ENCODE results near the gene TPX2. TPM values are rescaled to one million over a fixed set of nuclear protein-coding genes. Genes with fewer than 3 reads are reported as not detected.

TPX2 gene
- total and polyA plus RNA-seq, 2 donors (not counting 3 experiments of a cell fraction or from before 2014, with no cell fraction given), result 24.8 to 114 TPM

DNA sequence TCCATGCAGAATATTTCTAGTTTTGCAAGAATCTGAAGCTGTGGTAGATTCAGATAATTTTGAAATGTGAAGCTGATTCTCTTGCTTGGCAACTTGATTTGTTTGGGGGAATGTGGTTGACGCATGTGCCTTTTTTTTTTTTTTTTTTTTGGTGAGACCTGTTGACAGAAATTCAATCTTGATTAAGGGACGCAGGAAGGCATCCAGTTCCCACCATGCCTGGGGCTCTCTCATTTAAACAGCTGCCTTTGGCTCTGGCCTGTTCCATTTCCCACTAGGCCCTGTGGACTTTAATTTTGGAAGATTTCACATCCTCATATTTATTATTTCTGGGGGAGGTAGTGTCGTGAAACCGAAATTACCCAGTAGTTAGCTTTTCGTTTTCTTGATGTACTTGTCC, 8.6 kb downstream of the TPX2 start:
- no peaks in the 10 kb centered on the region for H3K9me1 ChIP-seq (replicated peaks; ENCODE audit: control insufficient read depth, extremely low read depth, insufficient read depth, low read length)
- no peak overlapping the region for H3K4me3 ChIP-seq (replicated peaks in 1 of 3; ENCODE audit: insufficient read depth in 1 of 3, low read depth in 1 of 3, low read length in 3 of 3)
- H3K79me2 ChIP-seq (ENCODE audit: control insufficient read depth, insufficient read depth, low read length), result peaks cover 96% of the 10 kb centered on the region
- H3K9ac ChIP-seq (replicated peaks; ENCODE audit: extremely low read depth, insufficient read depth, low read length), result no peak overlapping the region
- FAIRE-seq (no peak), DNase-seq (ENCODE audit: low read depth, low spot score) (no peak)
- TF ChIP-seq GATA2 (IDR thresholded peaks at IDR 0.05; ENCODE audit: insufficient read depth, insufficient read length, low read depth, low read length), result no peak
- TF ChIP-seq, protein P1, sequence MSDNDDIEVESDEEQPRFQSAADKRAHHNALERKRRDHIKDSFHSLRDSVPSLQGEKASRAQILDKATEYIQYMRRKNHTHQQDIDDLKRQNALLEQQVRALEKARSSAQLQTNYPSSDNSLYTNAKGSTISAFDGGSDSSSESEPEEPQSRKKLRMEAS (IDR thresholded peaks at IDR 0.05; ENCODE audit: insufficient read depth, insufficient read length), result no peak
- no peak for TF ChIP-seq JUN (IDR thresholded peaks at IDR 0.05; ENCODE audit: borderline replicate concordance, insufficient read depth, insufficient read length, low read depth)
- no peak for TF ChIP-seq POLR2A (IDR thresholded peaks at IDR 0.05; ENCODE audit: low read depth, low read length)
- TF ChIP-seq, protein P2, sequence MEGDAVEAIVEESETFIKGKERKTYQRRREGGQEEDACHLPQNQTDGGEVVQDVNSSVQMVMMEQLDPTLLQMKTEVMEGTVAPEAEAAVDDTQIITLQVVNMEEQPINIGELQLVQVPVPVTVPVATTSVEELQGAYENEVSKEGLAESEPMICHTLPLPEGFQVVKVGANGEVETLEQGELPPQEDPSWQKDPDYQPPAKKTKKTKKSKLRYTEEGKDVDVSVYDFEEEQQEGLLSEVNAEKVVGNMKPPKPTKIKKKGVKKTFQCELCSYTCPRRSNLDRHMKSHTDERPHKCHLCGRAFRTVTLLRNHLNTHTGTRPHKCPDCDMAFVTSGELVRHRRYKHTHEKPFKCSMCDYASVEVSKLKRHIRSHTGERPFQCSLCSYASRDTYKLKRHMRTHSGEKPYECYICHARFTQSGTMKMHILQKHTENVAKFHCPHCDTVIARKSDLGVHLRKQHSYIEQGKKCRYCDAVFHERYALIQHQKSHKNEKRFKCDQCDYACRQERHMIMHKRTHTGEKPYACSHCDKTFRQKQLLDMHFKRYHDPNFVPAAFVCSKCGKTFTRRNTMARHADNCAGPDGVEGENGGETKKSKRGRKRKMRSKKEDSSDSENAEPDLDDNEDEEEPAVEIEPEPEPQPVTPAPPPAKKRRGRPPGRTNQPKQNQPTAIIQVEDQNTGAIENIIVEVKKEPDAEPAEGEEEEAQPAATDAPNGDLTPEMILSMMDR (IDR thresholded peaks at IDR 0.05; ENCODE audit: extremely low read depth in 1 of 2, insufficient read depth in 1 of 2, low read depth in 1 of 2, low read length in 2 of 2), result no peak
- TF ChIP-seq MYC (IDR thresholded peaks at IDR 0.05; ENCODE audit: low read depth, low read length), result no peak
- no peak for TF ChIP-seq EZH2 (IDR thresholded peaks at IDR 0.05; ENCODE audit: borderline replicate concordance, low read depth, low read length, severe bottlenecking)
- TF ChIP-seq POLR2AphosphoS5 (IDR thresholded peaks at IDR 0.05; ENCODE audit: insufficient read depth, low read depth, low read length), result no peak
- H3K4me1 ChIP-seq (ENCODE audit: control insufficient read depth, extremely low read depth, insufficient read depth, low read length), result peaks cover 4% of the 10 kb centered on the region
- no peaks in the 10 kb centered on the region for H3K9me3 ChIP-seq (replicated peaks; ENCODE audit: control insufficient read depth, insufficient read depth, low read length)
- H3K27ac ChIP-seq (ENCODE audit: insufficient read depth, low read depth, low read length), result no peak overlapping the region
- POLR2A ChIA-PET, result no interaction called here
- no peak overlapping the region for H2AFZ ChIP-seq (ENCODE audit: low read depth, low read length)
- H3K4me2 ChIP-seq (ENCODE audit: insufficient read depth, low read length), result no peak overlapping the region
- intact Hi-C loops (cut with micrococcal nuclease), result loop anchor here (5.0 kb wide), 1 partner anchor 960 kb away; no protein-coding TSS in a partner anchor
- no TSS peak for BruUV-seq (replicated peaks)
- H3K27me3 ChIP-seq (ENCODE audit: control insufficient read depth in 2 of 2, insufficient read depth in 2 of 2, low read length in 2 of 2), result no peaks in the 10 kb centered on the region
- dilution Hi-C loops (cut with MboI; ENCODE audit: extremely low pct_ligation_motif_present, low sequenced_read_pairs), result no loop called here
- H4K20me1 ChIP-seq (replicated peaks; ENCODE audit: control insufficient read depth, extremely low read depth, insufficient read depth, low read length), result no peaks in the 10 kb centered on the region
- CTCF ChIA-PET, result interaction anchor here (0.7 to 1.4 kb wide), 4 partner anchors 9 to 24 kb away, joined by 3 to 5 read pairs (median 4); partner anchors contain the start of gene TPX2
- peaks cover 0 to 2% of the 10 kb centered on the region in 2 experiments for H3K36me3 ChIP-seq (ENCODE audit: control insufficient read depth in 2 of 2, extremely low read depth in 1 of 2, insufficient read depth in 2 of 2, low read length in 2 of 2)

Measured in endothelial cell of umbilical vein (primary cell).